Subcutaneous adipose tissue (tissue), 4 donors: ENCODE results near the gene ATXN7L3. TPM values are rescaled to one million over a fixed set of nuclear protein-coding genes. Genes with fewer than 3 reads are reported as not detected.

Source experiments
- total RNA-seq, 4 donors: library from RNA; depleted of rRNA; stranded (reverse); fragments of >200 nt; gene quantifications; one replicate each; pipeline ENCODE4 v1.1.0, GENCODE V29; 2016
- TF ChIP-seq, protein P1 (sequence below): fragments of 450-650 bp; IDR thresholded peaks from one replicate; pipeline ENCODE4 v1.5.1; 2016; ENCODE audit warnings: low read depth, mild to moderate bottlenecking, control low read depth, antibody characterized with exemption, moderate library complexity

The ATXN7L3 gene, protein sequence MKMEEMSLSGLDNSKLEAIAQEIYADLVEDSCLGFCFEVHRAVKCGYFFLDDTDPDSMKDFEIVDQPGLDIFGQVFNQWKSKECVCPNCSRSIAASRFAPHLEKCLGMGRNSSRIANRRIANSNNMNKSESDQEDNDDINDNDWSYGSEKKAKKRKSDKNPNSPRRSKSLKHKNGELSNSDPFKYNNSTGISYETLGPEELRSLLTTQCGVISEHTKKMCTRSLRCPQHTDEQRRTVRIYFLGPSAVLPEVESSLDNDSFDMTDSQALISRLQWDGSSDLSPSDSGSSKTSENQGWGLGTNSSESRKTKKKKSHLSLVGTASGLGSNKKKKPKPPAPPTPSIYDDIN
- 10 to 100 TPM; 11.7 to 31.6 (median 28.2) TPM for total RNA-seq

DNA sequence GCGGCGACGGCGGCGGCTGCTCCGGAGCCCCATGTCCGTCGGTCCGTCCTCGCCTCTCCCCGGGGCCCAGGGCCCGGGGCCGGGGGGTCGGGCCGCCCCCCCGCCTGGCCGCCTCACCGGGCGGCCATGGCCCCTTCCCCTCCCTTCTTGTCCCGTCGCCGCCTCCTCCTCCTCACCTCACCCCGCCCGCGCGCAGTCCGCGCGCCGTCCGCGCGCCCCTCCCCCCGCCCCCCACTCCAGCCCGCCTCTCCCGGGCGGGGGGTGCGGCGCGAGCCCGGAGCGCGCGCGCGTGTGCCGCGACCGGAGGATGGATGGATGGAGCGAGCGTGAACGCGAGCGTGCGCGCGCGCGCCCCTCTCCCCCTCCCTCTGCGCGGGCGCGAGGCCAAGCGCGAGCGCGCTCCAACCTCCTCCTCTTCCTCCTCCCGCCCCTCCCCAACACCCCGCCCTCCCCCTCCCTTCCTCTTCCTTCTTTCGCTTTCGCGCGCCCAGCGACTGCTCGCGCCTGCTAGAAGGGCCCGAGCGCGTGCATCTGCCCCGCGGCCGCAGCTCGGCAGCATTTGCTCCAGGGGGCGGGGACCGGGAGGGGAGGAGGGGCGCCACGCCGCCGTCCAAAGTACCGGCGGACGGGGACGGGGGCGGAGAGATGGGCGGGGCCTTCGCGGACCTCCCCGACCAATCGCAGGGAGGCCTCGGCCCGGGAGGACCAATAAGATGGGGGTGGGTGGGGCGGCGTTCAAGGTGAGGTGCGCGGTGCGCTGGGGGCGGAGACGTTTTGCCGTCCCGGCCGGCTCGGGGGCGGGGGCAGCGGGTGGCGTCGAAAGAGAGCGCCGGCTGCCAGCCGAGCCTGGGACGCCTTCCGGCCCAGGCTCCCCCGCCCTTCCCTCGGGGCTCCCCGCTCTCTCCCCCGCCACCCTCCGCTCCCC lies at the start of gene ATXN7L3:
Gene ATXN7L3, minus strand, starts transcription at position 332 of the 925 bp plus-strand sequence. CDS start 1,814 bp downstream, outside the sequence.
- TF ChIP-seq, protein P1, sequence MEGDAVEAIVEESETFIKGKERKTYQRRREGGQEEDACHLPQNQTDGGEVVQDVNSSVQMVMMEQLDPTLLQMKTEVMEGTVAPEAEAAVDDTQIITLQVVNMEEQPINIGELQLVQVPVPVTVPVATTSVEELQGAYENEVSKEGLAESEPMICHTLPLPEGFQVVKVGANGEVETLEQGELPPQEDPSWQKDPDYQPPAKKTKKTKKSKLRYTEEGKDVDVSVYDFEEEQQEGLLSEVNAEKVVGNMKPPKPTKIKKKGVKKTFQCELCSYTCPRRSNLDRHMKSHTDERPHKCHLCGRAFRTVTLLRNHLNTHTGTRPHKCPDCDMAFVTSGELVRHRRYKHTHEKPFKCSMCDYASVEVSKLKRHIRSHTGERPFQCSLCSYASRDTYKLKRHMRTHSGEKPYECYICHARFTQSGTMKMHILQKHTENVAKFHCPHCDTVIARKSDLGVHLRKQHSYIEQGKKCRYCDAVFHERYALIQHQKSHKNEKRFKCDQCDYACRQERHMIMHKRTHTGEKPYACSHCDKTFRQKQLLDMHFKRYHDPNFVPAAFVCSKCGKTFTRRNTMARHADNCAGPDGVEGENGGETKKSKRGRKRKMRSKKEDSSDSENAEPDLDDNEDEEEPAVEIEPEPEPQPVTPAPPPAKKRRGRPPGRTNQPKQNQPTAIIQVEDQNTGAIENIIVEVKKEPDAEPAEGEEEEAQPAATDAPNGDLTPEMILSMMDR: no peak

DNA sequence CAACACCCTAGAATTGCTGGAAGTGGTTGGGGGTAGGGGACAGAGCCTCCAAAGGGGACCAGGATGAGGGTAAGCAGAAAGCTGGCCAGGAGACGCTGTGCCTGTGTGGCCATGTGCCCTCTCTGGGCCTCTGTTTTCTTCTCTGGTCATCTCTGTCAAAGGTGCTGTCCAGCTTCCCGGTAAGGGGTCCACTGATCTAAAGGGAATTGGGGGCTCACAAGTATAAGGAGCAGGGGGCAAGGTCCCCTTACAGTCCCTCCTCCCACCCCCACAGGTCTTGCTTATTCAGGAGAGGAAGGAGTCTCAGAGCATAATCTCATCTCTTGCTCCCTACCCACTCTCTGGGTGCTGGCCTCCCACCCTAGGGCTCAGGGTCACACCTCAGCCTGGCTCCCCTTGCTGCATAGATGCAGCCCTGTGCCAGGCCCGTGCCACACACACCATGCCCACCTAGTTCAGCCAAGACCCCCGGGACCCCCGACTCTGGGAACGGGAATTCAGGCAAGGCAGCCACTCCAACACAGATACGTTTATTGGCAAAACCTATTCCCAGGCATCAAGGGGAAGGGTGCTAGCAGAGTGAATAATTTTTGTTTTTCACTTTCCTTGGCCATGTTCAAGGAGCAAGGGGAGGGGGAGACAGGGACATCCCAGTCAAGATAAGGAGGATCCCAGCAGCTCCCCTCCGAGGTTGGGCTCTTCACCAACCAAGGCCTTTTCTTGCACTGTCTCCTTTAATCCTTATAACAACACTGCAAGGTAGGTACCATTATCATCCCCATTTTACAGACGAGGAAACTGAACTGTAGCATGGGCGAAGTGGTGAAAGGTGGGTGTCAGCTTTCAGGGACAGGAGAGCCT lies 48.4 kb upstream of the ATXN7L3 start:
- TF ChIP-seq, protein P1: no peak

DNA sequence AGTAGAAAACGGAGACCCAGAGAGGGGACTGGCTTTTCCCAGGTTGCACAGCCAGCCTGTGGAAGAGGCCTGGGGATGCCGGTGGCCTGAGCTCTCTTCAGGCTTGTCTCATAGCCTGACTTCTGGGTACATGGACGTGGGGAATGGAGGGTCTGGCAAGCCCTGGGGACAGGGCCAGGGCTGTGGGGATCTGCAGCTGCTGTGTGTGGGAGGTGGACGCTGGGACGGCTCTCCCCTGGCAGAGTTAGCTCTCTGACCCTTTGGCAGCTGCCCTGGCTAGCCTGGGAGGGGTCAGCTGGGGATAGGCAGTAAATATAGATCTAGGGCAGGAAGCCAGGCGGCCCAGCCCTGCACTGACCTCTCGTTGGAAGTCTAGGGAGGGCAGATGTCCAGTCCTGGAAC lies 47.8 kb upstream of the ATXN7L3 start:
- TF ChIP-seq, protein P1: no peak

DNA sequence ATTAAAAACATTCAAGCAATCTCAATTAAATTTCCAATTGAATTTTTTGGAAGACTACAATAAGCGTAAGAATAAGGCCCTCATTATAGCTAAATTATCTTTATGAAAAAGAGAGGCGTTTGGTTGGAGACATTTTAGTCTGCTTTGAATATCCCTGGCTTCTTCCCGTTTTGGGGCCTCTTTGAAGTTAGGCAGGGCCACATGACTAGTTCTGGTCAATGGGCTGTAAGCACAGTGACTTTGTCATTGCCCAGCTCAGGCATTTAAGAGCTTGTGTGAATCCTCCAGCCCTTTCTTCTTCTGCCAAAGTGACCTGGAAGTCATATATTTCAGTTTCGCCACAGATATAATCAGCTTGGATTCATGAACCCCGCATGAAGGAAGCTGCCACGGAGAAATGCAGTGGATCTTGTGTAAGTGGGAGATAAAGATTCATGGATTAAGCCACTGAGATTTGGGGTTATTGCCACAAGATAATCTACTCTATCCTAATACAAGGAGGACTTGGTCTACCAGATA lies 41.5 kb upstream of the ATXN7L3 start:
- TF ChIP-seq, protein P1: no peak

DNA sequence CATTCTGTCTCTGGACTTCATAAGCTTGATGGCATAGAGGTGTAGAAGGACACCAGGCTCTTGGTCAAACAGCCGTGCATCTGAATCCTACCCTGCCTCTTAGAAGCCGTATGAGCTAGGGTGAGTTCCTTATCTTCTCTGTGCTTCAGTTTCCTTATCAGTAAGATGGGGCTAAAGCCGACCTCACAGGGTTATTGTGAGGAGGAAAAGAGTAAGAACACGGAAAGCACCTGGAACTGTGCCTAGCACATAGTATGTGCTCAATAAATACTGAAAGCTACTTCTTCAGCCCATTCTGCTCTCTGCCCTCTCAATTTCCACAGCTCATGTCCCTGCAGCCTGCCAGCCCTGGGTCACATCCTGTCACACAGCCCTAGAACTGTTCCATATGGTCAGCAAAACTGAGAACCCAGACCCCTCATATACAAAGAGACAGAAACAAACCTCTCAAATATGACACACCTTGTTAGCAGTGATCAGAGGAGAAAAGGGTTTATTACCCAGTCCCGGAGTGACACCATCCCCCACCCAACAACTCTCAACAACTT lies 36.8 kb upstream of the ATXN7L3 start:
- TF ChIP-seq, protein P1: no peak

DNA sequence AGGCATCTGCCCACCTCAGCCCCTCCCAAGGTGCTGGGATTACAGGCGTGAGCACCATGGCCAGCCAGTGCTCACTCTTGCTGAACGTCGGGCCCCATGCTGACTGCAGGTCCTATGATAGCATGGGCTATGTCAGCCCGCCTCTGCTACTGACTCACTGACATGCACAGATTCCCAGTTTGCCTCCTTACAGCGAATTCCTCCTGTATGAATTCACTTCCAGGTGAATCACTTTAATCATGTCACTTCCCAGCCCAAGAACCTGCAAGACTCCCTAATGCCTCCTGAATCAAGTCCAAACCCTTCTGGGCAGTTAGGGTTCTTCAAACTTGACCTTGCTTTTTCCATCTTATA lies 35.9 kb upstream of the ATXN7L3 start:
- TF ChIP-seq, protein P1: no peak
